MM.1S (cell line): ENCODE data around the gene TBC1D8.

ENCODE experiments used
- CTCF ChIP-seq: fragments of 300-600 bp; sonication (generic); IDR thresholded peaks from 2 replicates; pipeline ENCODE4 v1.5.1; 2016; ENCODE audit warnings: antibody characterized with exemption, low read length, mixed read lengths
- EZH2 ChIP-seq: fragments of 300-600 bp; sonication (generic); optimal IDR thresholded peaks from 2 replicates; pipeline ENCODE3; 2017; ENCODE audit warnings: low read depth, mild to moderate bottlenecking, antibody characterized with exemption, low read length, mixed read lengths
- EZH2phosphoT487 ChIP-seq: fragments of 300-600 bp; sonication (generic); IDR thresholded peaks from 2 replicates; pipeline ENCODE4 v1.6.1; 2018; ENCODE audit warnings: antibody characterized with exemption, low read length

- TF ChIP-seq CTCF = no peak
- TF ChIP-seq EZH2 = no peak
- TF ChIP-seq EZH2phosphoT487 = no peak
Observed at GRCh38 chr2:101130081-101130480, 21.1 kb downstream of the TBC1D8 start.
